ENCODE data around the gene XYLT1.

XYLT1 gene

GRCh38 chr16:17304106-17304490, 166.7 kb downstream of the XYLT1 start:
- DNase-seq: no peak

- DNase-seq: no peak
Observed at GRCh38 chr16:17303101-17303500, 167.7 kb downstream of the XYLT1 start.

- no peak for DNase-seq
Observed at GRCh38 chr16:17302620-17303019, 168.1 kb downstream of the XYLT1 start.

GRCh38 chr16:17302214-17302613, 168.5 kb downstream of the XYLT1 start:
- no peak for DNase-seq

GRCh38 chr16:17301593-17302135, 169.1 kb downstream of the XYLT1 start:
- no peak for DNase-seq

- no peak for DNase-seq
Observed at GRCh38 chr16:17301184-17301583, 169.6 kb downstream of the XYLT1 start.

GRCh38 chr16:17299790-17300189, 171.0 kb downstream of the XYLT1 start:
- DNase-seq: no peak

GRCh38 chr16:17298238-17298637, 172.5 kb downstream of the XYLT1 start:
- no peak for DNase-seq

GRCh38 chr16:17296431-17296830, 174.3 kb downstream of the XYLT1 start:
- no peak for DNase-seq

GRCh38 chr16:17295948-17296347, 174.8 kb downstream of the XYLT1 start:
- DNase-seq: no peak

GRCh38 chr16:17294856-17295255, 175.9 kb downstream of the XYLT1 start:
- DNase-seq: no peak

GRCh38 chr16:17293813-17294558, 176.8 kb downstream of the XYLT1 start:
- no peak for DNase-seq

- no peak for DNase-seq
Observed at GRCh38 chr16:17291289-17291688, 179.5 kb downstream of the XYLT1 start.

GRCh38 chr16:17289674-17290635, 180.8 kb downstream of the XYLT1 start:
- DNase-seq: no peak

- no peak for DNase-seq
Observed at GRCh38 chr16:17289050-17289449, 181.7 kb downstream of the XYLT1 start.

GRCh38 chr16:17287166-17287800, 183.5 kb downstream of the XYLT1 start:
- DNase-seq: no peak

- no peak for DNase-seq
Observed at GRCh38 chr16:17286443-17286842, 184.3 kb downstream of the XYLT1 start.

GRCh38 chr16:17283016-17283415, 187.7 kb downstream of the XYLT1 start:
- DNase-seq: no peak

- no peak for DNase-seq
Observed at GRCh38 chr16:17282247-17282646, 188.5 kb downstream of the XYLT1 start.

GRCh38 chr16:17281052-17281451, 189.7 kb downstream of the XYLT1 start:
- DNase-seq: no peak

GRCh38 chr16:17278988-17279387, 191.8 kb downstream of the XYLT1 start:
- no peak for DNase-seq

GRCh38 chr16:17277981-17278381, 192.8 kb downstream of the XYLT1 start:
- DNase-seq: no peak

- no peak for DNase-seq
Observed at GRCh38 chr16:17276610-17277009, 194.2 kb downstream of the XYLT1 start.
